ENCODE results near the gene GLDC.
A peak's percentile ranks its signal among the peaks of the same experiment; 100 is the strongest.
"Not testable (repeated sequence)": the region's sequence is repeated elsewhere in the genome, so short reads cannot be mapped to it uniquely, and the experiment has no call there.

GLDC gene

GRCh38 chr9:6645355-6646292 is at the start of gene GLDC:
Gene GLDC, minus strand, starts transcription at chr9:6645729. Its CDS starts 230 bp downstream, at chr9:6645499.
- peak in 47 of 51 donors; percentile 6 to 77 (median 51) for DNase-seq

- DNase-seq, result no peak
Measured at GRCh38 chr9:6692881-6693361, 47.4 kb upstream of the GLDC start.

- DNase-seq, result no peak
Measured at GRCh38 chr9:6692433-6692832, 46.9 kb upstream of the GLDC start.

GRCh38 chr9:6690675-6691070 is 45.1 kb upstream of the GLDC start:
- not testable (repeated sequence) for DNase-seq

- no peak for DNase-seq
Measured at GRCh38 chr9:6689893-6690674, 44.6 kb upstream of the GLDC start.

- DNase-seq, result no peak
Measured at GRCh38 chr9:6687180-6687579, 41.7 kb upstream of the GLDC start.

GRCh38 chr9:6686396-6686795 is 40.9 kb upstream of the GLDC start:
- DNase-seq, result peak in 2 of 51 donors; percentile 1 to 26

GRCh38 chr9:6681957-6682501 is 36.5 kb upstream of the GLDC start:
- peak in 1 of 51 donors; percentile 60 for DNase-seq

- peak; percentile 77 to 98 (median 93) for DNase-seq
Measured at GRCh38 chr9:6681147-6681956, 35.8 kb upstream of the GLDC start.

- peak in 34 of 51 donors; percentile 30 to 87 (median 69) for DNase-seq
Measured at GRCh38 chr9:6680797-6681146, 35.2 kb upstream of the GLDC start.

- no peak for DNase-seq
Measured at GRCh38 chr9:6677803-6678202, 32.3 kb upstream of the GLDC start.

- DNase-seq, result no peak
Measured at GRCh38 chr9:6676254-6676921, 30.9 kb upstream of the GLDC start.

GRCh38 chr9:6675268-6675667 is 29.7 kb upstream of the GLDC start:
- DNase-seq, result no peak

- no peak for DNase-seq
Measured at GRCh38 chr9:6673326-6674025, 27.9 kb upstream of the GLDC start.

- no peak for DNase-seq
Measured at GRCh38 chr9:6672118-6672517, 26.6 kb upstream of the GLDC start.

GRCh38 chr9:6671416-6671815 is 25.9 kb upstream of the GLDC start:
- no peak for DNase-seq

- no peak for DNase-seq
Measured at GRCh38 chr9:6669881-6670280, 24.4 kb upstream of the GLDC start.

- DNase-seq, result peak in 4 of 51 donors; percentile 5 to 43 (median 14)
Measured at GRCh38 chr9:6667633-6668280, 22.2 kb upstream of the GLDC start.

GRCh38 chr9:6667080-6667479 is 21.6 kb upstream of the GLDC start:
- no peak for DNase-seq
